Loucy (cell line): ENCODE data around the gene SLC11A2.
"Not testable (repeated sequence)": the region's sequence is repeated elsewhere in the genome, so short reads cannot be mapped to it uniquely, and the experiment has no call there.

Experiments used
- H2AFZ ChIP-seq: fragments of 200-600 bp; sonication (generic); 2 replicates; pipeline ENCODE4 v1.6.0; 2016; ENCODE audit warnings: antibody characterized with exemption, mild to moderate bottlenecking, low read length, moderate library complexity
- H3F3A ChIP-seq: fragments of 200-600 bp; 2 replicates; pipeline ENCODE4 v1.6.0; 2016; ENCODE audit warnings: antibody characterized with exemption, low read depth, mild to moderate bottlenecking
- H3K27me3 ChIP-seq: fragments of 200-600 bp; sonication (generic); 2 replicates; pipeline ENCODE4 v1.6.1; 2014; ENCODE audit warnings: low read length, mild to moderate bottlenecking; ENCODE audit not compliant: insufficient read depth, poor library complexity, severe bottlenecking
- H3K36me3 ChIP-seq: fragments of 200-600 bp; sonication (generic); 2 replicates; pipeline ENCODE4 v1.6.1; 2016; ENCODE audit warnings: low read length; ENCODE audit not compliant: insufficient read depth
- H3K4me1 ChIP-seq: fragments of 200-600 bp; sonication (generic); 2 replicates; pipeline ENCODE4 v1.5.1; 2014; ENCODE audit warnings: low read length, mild to moderate bottlenecking; ENCODE audit not compliant: insufficient read depth, poor library complexity, severe bottlenecking
- H3K4me2 ChIP-seq: fragments of 200-600 bp; sonication (generic); 2 replicates; pipeline ENCODE4 v1.6.0; 2014; ENCODE audit warnings: antibody characterized with exemption, low read length, low read depth, mild to moderate bottlenecking; ENCODE audit not compliant: poor library complexity, severe bottlenecking
- H3K4me3 ChIP-seq: fragments of 200-600 bp; sonication (generic); 2 replicates; pipeline ENCODE4 v1.5.1; 2014; ENCODE audit warnings: low read length, mild to moderate bottlenecking, mixed read lengths; ENCODE audit not compliant: poor library complexity, severe bottlenecking
- H3K79me2 ChIP-seq: fragments of 200-600 bp; sonication (generic); 2 replicates; pipeline ENCODE4 v1.6.1; 2014; ENCODE audit warnings: low read length; ENCODE audit not compliant: insufficient read depth
- H3K9ac ChIP-seq: fragments of 200-600 bp; sonication (generic); 2 replicates; pipeline ENCODE4 v1.6.0; 2014; ENCODE audit warnings: mild to moderate bottlenecking, low read depth, low read length, moderate library complexity; ENCODE audit not compliant: poor library complexity, severe bottlenecking
- H3K9me2 ChIP-seq: fragments of 200-600 bp; sonication (generic); replicated peaks from 2 replicates; pipeline ENCODE4 v1.6.1; 2016; ENCODE audit warnings: low read depth, low read length, mixed read lengths
- H3K9me3 ChIP-seq: fragments of 200-600 bp; sonication (generic); 2 replicates; pipeline ENCODE4 v1.6.1; 2014; ENCODE audit warnings: mild to moderate bottlenecking, antibody characterized with exemption, low read length, low read depth; ENCODE audit not compliant: insufficient read depth
- H4K20me1 ChIP-seq: fragments of 200-600 bp; sonication (generic); 2 replicates; pipeline ENCODE4 v1.6.0; 2014; ENCODE audit warnings: antibody characterized with exemption, low read length, mild to moderate bottlenecking; ENCODE audit not compliant: insufficient read depth, poor library complexity, severe bottlenecking
- EZH2phosphoT487 ChIP-seq: fragments of 200-600 bp; IDR thresholded peaks from 2 replicates; pipeline ENCODE4 v1.6.1; 2018; ENCODE audit warnings: antibody characterized with exemption, mild to moderate bottlenecking, moderate library complexity, borderline replicate concordance
- TF ChIP-seq, protein P1 (sequence below): fragments of 200-600 bp; sonication (generic); conservative IDR thresholded peaks from 2 replicates; pipeline ENCODE4 v1.5.1; 2014; ENCODE audit warnings: mild to moderate bottlenecking, antibody characterized with exemption, low read length

Gene SLC11A2

DNA sequence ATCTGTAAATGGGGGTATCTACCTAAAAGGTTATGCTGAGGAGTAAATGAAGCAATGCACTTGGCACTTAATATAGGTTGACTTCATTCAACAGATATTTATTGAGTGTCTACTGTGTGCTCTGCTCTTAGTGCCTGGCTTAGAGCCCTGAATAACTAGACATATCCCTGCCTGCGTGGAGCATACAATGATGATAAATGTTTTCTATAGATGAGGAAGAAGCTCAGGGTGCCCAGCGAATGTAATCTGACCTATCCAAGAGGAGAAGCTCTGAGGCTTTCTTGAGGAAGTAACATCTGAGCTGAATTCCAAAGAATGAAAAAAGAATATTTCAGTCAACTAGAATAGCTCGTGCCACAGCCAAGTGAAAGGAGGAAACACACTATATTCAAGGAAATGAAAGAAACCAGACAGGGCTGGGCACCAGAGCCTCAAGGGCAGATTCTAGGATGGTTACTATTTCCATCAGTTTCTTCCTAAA lies 91.8 kb downstream of the SLC11A2 start:
- H3K4me3 ChIP-seq, result peak overlapping the region; percentile 23
- no peaks in the 10 kb centered on the region for H3K27me3 ChIP-seq
- H3K9me3 ChIP-seq, result peaks cover 11% of the 10 kb centered on the region; the same call in 1 of the 2 replicates
- no peaks in the 10 kb centered on the region for H3F3A ChIP-seq
- TF ChIP-seq EZH2phosphoT487, result no peak
- TF ChIP-seq, protein P1, sequence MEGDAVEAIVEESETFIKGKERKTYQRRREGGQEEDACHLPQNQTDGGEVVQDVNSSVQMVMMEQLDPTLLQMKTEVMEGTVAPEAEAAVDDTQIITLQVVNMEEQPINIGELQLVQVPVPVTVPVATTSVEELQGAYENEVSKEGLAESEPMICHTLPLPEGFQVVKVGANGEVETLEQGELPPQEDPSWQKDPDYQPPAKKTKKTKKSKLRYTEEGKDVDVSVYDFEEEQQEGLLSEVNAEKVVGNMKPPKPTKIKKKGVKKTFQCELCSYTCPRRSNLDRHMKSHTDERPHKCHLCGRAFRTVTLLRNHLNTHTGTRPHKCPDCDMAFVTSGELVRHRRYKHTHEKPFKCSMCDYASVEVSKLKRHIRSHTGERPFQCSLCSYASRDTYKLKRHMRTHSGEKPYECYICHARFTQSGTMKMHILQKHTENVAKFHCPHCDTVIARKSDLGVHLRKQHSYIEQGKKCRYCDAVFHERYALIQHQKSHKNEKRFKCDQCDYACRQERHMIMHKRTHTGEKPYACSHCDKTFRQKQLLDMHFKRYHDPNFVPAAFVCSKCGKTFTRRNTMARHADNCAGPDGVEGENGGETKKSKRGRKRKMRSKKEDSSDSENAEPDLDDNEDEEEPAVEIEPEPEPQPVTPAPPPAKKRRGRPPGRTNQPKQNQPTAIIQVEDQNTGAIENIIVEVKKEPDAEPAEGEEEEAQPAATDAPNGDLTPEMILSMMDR, result no peak
- H4K20me1 ChIP-seq, result no peaks in the 10 kb centered on the region
- H3K9me2 ChIP-seq, result no peaks in the 10 kb centered on the region
- H3K4me2 ChIP-seq, result peak overlapping the region; percentile 54
- H2AFZ ChIP-seq, result no peak overlapping the region
- peak overlapping the region; percentile 55 for H3K9ac ChIP-seq
- peaks cover 24% of the 10 kb centered on the region for H3K79me2 ChIP-seq
- H3K4me1 ChIP-seq, result peaks cover 42% of the 10 kb centered on the region
- no peaks in the 10 kb centered on the region for H3K36me3 ChIP-seq

DNA sequence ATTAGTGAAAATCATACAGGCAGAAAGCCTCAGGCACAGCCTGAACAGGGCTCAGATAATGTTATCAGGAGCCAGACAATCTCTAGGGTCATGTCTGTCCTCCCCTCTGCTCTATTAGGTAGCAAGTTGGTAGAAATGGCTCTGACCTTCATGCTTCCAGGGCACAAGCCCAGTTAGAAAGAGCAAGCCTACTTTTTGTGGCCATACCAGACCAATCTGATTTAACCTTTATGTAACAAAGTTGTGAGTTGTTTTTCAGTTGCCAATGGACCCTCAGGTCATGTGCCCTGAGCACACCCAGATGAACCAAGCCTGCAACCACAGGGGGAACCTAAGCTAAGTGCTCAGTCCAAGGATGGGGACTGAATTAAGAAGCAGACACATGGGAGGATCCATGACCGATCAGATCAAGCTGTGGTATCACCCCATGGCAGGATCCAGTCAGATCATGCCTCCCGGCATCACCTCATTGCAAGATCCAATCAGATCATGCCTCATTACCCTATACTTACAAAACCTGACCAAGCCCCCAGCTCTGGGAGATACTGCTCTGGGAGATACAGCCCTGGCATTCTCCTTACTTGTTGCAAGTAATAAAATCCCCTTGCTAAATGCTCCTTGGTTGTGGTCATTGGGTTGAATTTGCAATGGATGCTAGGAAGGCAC lies 92.6 kb downstream of the SLC11A2 start:
- no peaks in the 10 kb centered on the region for H3F3A ChIP-seq
- H3K4me3 ChIP-seq, result peak overlapping the region; percentile 23
- no peaks in the 10 kb centered on the region for H3K27me3 ChIP-seq
- H2AFZ ChIP-seq, result no peak overlapping the region
- H3K4me2 ChIP-seq, result peak overlapping the region; percentile 54
- peaks cover 5% of the 10 kb centered on the region for H4K20me1 ChIP-seq
- no peaks in the 10 kb centered on the region for H3K9me2 ChIP-seq
- TF ChIP-seq EZH2phosphoT487, result no peak
- TF ChIP-seq, protein P1, result no peak
- H3K36me3 ChIP-seq, result no peaks in the 10 kb centered on the region
- H3K9me3 ChIP-seq, result peaks cover 11% of the 10 kb centered on the region; the same call in 1 of the 2 replicates
- peaks cover 32% of the 10 kb centered on the region for H3K79me2 ChIP-seq
- H3K9ac ChIP-seq, result peak overlapping the region; percentile 55
- H3K4me1 ChIP-seq, result peaks cover 50% of the 10 kb centered on the region

DNA sequence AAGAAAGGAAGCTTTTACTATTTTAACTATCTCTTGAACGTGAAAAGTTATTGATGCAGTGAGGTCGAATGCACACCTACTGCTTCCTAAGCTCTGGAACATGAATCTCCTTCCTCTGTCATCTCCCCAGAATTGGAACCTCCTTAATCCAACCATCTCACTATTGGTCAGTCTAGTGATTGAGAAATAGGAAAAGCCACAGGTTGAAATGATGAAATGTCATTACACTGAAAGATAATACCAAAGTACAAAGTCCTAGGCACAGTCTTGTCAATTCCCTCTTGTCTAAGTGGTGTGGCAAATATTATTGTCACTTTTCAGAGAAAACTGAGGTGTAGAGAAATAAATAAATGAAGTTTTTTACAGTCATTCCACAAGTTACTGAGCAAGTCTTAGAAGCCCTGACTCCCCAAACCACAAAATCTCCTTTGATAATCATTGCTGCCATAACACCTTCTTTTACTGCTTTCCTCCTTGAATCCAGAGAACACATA lies 93.3 kb downstream of the SLC11A2 start:
- H3K9me3 ChIP-seq, result peaks cover 11% of the 10 kb centered on the region; the same call in 1 of the 2 replicates
- no peak overlapping the region for H2AFZ ChIP-seq
- H3K27me3 ChIP-seq, result no peaks in the 10 kb centered on the region
- no peaks in the 10 kb centered on the region for H3K9me2 ChIP-seq
- H3K79me2 ChIP-seq, result peaks cover 40% of the 10 kb centered on the region
- peak overlapping the region; percentile 54 for H3K4me2 ChIP-seq
- H3K4me3 ChIP-seq, result peak overlapping the region; percentile 23
- no peaks in the 10 kb centered on the region for H3K36me3 ChIP-seq
- H3K9ac ChIP-seq, result peak overlapping the region; percentile 55
- no peaks in the 10 kb centered on the region for H3F3A ChIP-seq
- H4K20me1 ChIP-seq, result peaks cover 7% of the 10 kb centered on the region
- peaks cover 57% of the 10 kb centered on the region for H3K4me1 ChIP-seq
- TF ChIP-seq, protein P1, result no peak
- no peak for TF ChIP-seq EZH2phosphoT487

DNA sequence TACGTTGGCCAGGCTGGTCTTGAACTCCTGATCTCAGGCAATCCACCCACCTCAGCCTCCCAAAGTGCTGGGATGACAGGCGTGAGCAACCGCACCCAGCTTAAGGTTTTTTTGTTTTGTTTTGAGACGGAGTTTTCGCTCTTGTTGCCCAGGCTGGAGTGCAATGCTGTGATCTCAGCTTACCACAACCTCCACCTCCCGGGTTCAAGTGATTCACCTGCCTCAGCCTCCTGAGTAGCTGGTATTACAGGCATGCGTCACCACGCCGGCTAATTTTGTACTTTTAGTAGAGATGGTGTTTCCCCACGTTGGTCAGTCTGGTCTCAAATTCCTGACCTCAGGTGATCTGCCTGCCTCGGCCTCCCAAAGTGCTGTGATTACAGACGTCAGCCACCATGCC lies 95.7 kb downstream of the SLC11A2 start:
- Histone ChIP-seq H3K4me2 (peak overlapping the region; percentile 54), H3K4me1 (peaks cover 76% of the 10 kb centered on the region), H3K79me2 (peaks cover 63% of the 10 kb centered on the region), H4K20me1 (peaks cover 12% of the 10 kb centered on the region)
- not testable (repeated sequence) for H3F3A ChIP-seq, H3K9me3 ChIP-seq, H3K27me3 ChIP-seq, H3K4me3 ChIP-seq, H2AFZ ChIP-seq, H3K9me2 ChIP-seq, H3K36me3 ChIP-seq, H3K9ac ChIP-seq
